Stimulated activated CD8-positive, alpha-beta memory T cell treated with anti-CD3 and anti-CD28 coated beads, Interleukin-7, amount 100 ng/mL, for 4 hours (primary cell): Measurements from ENCODE around the gene TEAD2.
"Not testable (repeated sequence)": the region's sequence is repeated elsewhere in the genome, so short reads cannot be mapped to it uniquely, and the experiment has no call there.

Experiments used
- DNase-seq, 2 donors: peaks; one replicate each; pipeline ENCODE4 v3.0.0-alpha.2; 2020; ENCODE audit warnings: low read depth in 2 of 2

The TEAD2 gene

DNA sequence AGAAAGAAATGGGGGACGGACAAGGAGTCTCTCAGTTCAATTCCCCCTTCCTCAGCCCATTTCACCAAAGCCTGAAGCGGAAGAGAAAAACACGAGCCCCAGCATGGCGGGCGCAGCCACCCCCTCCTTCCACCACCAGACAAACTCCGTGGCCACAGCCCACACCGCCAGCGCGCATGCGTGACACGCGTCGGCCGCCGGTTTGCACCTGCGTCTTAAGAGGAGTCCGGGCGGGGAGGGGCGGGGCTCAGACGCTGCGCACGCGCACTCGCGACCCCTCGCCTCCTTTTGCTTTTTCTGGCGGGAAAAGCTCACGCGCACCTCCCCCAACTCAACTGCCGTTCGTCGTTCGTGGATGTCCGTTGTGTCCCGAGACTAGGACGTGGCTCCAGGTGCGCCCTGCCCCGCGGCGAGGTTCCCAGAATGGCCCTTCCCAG is 25.7 kb upstream of the TEAD2 start, which contains the start of gene KASH5:
TSS of gene KASH5 (plus strand) at position 314 of the 437 bp plus-strand sequence. CDS start 2,635 bp downstream, outside the sequence.
- peak; percentile 79 to 89 for DNase-seq

DNA sequence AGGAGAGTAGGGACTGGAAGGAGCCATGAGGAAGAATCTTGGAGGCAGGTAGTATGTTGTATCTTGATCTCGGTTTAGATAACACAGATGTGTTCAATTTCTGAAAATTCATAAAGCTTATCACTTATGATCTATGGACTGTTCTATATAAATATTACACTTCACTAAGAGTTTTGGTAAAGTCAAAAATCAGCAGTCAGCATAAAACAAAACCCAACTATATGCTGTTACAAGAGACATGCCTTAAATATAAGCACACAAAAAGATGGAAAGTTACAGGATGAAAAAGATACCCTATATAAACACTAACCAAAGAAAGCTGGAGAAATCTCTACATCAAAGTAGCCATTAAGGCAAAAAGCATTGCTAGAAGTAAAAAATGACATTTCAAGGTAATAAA is 21.4 kb upstream of the TEAD2 start:
- DNase-seq = no peak

DNA sequence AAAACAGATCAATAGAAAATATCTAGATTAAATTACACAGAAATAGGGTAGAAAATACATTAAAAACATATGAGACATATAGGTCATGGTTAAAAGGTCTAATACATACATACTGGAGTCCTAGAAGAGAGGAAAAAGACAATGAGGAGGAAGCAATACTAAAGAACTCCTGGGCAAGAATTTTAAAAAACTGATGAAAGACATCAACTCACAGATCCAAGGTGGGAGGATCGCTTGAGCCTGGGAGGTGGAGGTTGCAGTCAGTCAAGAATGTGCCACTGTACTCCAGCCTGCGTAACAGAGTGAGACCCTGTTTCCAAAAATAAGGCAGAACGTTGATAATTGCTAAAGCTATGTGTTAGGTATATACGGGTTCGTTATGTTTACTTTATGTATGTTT is 20.4 kb upstream of the TEAD2 start:
- DNase-seq = no peak

DNA sequence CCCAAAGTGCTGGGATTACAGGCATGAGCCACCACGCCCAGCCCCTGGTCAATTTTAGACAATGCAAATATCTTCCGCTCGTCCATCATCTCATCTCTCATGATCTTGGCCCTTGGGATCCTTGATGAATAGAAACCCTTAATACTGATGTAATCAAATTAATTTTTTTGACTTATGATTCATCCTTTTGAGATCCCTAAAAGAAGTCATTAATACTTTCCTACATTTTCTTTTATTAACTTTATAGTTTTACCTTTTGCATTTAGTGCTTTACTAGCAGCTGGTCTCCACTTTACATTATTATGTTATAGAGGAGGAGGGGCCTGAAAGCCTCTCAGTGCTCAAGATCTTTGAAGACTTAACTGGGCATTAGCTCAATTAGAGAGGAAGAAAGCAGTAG is 18.2 kb upstream of the TEAD2 start:
- no peak for DNase-seq

DNA sequence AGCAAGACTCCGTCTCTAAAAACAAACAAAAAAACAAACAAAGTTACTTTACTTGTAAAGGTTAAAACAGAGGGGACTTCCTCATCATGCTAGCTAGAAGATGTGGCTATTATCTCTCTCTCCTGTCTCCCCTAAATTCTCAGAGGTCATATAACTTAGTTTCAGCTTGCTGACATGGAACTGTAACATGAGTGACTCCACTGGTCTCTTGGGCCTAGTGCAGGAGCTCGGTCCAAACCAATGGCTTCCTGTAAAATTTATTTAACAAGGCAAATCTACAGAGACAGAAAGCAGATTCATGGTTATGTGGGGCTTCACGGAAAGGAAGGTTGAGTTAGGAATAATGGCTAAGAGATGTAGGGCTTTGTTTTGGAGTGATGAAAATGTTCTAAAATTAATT is 16.3 kb upstream of the TEAD2 start:
- DNase-seq = no peak

DNA sequence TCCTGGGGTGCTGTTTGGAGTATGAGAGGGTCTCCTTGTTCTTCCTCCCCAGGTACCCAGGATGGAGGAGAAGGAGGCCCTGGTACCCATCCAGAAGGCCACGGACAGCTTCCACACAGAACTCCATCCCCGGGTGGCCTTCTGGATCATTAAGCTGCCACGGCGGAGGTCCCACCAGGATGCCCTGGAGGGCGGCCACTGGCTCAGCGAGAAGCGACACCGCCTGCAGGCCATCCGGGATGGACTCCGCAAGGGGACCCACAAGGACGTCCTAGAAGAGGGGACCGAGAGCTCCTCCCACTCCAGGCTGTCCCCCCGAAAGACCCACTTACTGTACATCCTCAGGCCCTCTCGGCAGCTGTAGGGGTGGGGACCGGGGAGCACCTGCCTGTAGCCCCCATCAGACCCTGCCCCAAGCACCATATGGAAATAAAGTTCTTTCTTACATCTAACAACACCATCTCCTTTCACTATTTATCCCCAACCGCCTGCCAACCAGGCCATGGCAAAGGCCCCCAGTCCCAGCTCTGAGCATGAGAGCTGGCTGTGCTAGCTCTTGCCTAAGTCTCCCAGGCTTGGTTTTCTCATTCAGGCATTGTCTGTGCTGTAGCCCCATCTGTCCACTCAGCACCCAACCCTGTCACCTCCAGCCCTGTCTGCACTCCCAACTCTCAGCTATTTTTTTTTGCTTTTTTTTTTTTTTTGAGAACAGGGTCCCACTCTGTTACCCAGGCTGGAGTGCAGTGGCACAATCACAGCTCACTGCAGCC is 12.6 kb upstream of the TEAD2 start:
- no peak for DNase-seq

DNA sequence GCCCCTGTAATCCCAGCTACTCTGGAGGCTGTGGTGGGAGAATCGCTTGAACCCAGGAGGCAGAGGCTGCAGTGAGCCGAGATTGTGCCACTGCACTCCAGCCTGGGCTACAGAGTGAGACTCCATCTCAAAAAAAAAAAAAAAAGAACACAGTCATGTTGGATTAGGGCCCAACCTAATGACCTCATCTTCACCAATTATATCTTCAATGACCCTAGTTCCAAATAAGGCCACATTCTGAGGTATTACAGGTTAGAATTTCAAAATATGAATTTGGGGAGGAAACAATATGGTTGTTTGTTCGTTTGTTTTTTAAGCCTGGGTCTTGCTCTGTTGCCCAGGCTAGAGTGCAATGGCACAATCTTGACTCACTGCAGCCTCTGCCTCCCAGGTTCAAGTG is 11.0 kb upstream of the TEAD2 start:
- DNase-seq = not testable (repeated sequence)

DNA sequence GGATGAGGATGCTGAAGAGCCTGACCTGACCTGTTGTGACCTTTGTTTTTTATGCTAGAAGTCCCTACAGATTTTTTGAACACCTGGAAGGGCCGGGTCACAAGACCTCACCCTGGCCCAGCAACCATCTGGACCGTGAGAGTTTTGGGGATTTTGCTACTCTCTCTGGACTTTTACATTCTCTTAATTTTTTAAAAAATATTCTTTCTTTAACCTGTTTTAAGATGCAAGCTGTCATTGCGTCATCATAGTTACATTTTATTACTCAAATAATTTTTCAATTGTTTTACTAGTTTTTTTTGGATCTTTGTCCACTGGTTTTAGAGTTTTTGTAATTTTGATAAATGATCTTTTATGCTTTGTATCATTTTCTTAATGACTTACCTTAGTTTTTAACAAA is 9.0 kb upstream of the TEAD2 start:
- DNase-seq = no peak

DNA sequence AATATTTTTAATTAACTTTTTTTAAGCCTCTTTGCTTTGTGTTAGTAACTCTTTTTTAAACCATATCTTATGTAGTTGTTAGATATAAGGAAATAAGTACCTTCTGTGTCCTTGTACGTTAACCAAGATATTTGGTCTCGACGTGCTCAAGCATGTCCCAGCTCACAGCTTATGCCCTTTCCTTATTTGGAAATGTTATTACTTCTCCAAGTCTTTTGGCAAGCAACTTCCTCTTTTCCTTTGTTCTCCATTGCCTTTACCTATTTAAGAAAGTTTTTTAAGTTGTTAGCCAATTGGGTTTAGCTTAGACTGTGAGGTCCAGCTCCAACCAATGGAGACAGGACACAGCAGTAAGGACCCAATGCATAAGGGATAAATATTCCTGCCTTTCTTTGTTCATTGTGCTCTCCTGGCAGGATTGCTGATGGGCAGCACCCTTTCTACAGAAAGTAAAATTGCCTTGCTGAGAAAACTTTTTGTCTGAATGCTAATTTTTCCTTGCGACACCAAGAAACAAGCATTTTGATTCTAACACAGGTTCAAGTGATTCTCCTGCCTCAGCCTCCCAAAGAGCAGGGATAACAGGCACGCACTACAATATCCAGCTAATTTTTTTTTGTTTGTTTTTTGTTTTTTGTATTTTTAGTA is 6.6 kb upstream of the TEAD2 start:
- DNase-seq = no peak

DNA sequence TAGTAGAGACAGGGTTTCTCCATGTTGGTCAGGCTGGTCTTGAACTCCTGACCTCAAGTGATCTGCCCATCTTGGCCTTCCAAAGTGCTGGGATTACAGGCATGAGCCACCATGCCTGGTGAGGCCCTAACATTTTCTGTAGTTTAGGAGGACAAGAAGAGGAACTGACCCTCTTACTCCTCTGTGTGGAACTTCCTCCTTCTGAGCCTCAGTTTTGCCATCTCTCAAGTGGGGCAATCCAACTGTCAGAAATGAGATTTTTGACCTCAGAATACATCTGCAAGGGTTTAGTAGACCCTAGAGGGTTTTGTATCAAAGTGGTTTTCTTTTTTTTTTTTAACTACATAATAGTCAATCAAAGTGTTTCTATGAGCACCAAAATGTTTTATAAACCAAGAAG is 3.9 kb upstream of the TEAD2 start:
- DNase-seq = no peak

DNA sequence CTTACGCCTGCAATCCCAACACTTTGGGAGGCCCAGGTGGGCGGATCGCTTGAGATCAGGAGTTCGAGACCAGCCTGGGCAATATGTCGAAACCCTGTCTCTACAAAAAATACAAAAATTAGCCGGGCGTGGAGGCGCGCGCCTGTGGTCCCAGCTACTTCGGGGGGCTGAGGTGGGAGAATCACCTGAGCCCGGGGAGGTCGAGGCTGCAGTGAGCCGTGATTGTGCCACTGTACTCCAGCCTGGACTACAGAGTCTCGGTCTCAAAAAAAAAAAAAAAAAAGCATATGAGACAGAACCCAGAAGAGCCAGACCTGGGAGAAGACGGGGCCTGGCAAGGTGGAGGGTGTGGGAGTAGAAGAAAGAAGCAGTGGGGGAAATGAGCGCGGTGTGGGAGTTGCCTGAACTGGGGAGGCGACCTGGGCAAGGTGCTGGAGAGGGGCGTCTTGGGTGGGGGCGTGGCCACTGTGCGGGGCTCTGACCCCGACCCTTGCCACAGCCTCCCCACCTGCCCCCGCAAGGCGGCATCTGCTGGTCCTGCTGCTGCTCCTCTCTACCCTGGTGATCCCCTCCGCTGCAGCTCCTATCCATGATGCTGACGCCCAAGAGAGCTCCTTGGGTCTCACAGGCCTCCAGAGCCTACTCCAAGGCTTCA is 2.0 kb upstream of the TEAD2 start:
- no peak for DNase-seq

DNA sequence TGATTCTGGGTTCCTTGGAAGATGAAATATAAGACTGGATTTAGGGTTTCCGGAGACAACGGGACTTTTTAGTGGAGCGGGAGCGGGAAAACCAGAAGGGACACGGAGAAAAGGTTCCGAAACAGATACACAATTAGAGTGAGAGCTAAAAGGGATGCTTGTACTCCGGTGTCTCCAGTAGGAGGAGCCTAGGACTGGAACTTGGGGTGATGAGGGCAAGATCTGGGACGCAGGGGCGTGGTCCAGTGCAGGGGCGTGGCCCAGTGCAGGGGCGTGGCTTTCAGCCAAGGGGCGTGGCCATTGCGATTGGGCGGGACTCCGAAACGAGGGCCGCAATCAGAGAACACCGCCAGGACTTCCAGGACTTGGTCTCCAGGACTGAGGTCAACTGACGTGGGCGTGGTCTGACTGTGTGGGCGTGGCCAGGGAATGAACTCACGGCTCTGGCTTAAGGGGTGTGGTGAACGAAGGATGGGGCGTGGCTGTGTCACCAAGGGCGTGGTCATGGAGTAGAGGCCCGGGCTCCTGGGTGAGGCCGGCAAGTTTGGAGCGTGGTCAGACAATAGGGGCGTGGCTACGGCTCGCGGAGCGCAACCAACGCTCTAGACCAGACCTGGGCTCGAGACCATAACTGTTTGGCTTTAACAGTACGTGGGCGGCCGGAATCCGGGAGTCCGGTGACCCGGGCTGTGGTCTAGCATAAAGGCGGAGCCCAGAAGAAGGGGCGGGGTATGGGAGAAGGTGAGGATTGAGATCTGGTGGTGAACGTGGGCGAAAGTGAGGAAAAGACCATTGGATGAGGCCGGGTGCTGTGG is 1.3 kb upstream of the TEAD2 start, which contains the start of gene DKKL1:
TSS of gene DKKL1 (plus strand) at position 610 of the 815 bp plus-strand sequence. CDS start at position 732, 122 bp downstream.
- DNase-seq = peak; percentile 21 to 40

DNA sequence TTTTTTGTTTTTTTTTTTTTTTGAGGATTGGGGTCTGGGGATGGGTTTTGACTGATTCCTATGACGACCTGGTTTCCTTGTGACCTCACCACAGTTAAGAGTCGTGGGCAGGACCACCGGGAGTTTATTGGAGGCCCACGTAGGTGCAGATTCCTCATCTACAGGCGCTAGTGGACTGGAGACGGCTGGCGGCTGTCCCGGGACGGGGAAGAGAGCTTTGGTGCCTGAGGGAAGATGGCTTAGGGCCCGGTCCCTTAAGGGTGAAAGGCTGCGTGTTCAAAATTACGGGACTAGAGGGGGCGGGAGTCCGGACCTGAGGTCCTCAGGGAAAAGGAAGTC is 682 bp upstream of the TEAD2 start:
- no peak for DNase-seq

DNA sequence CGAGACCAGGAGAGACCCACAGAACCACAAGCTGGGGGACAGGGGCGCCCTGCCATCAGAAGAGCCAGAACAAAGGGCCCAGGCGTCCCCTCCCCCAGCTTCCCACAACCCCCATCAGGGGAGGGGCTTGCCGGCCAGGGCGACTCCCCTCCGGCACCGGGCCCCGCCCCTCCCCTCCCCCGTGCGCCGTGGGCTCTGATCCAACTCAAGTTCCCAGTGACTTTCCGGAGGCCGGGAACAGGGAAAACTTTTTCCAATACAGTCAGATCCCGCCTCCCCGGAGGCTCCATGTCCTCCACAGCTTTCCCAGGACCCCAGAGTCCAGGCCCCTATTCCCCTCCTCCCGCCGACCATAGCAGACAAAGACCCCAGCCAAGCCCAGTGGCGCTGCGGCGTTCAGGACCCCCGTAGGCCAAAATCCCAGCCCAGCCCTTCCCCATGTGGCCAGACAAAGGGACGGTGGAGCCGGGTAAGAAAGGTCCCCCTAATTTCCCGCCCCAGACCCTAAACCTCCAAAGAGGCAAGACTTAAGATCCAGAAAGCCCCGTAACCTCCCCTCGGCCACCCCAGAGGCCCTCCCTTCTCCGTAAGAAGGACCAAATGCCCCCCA is 673 bp downstream of the TEAD2 start:
- DNase-seq = no peak

DNA sequence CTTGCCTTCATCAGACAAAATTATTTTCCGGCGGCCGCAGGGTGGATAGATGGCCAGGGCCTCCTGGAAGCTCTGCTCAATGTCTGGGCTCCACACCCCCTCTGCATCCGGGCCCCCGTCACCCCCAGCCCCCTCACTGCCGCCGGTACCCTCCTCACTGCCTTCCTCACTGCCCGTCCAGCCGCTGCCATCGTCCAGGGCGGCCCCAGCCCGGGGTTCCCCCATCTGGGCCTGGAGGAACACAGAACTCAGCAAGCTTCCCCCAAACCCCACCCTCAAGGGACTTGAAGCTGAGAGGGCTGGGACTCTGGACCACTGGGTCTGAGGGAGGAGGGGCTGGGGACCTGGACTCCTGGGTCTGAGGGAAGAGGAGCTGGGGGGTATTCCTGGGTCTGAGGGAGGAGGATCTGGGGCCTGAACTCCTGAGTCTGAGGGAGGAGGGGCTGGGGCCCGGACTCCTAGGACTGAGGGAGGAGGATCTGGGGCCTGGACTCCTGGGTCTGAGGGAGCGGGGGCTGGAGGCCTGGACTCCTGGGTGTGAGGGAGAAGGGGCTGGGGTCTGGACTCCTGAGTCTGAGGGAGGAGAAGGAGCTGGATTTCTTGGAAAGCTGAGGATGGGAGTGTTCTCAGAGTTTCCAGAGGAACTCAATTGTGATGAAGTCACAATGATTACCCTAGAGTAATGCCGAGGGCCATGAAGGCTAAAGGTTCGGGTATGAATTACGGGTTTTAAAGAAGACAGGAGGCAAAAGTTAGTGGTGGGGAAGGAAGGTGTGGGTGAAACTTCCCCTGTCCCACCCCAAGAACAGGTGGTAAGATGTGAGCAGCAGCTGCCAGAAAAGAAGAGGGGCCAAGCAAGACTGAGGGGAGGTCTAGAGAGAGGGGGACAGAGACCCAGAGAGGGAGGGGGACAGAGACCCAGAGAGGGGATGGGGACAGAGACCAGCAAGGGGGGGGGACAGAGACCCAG is 2.1 kb downstream of the TEAD2 start:
- DNase-seq = no peak

DNA sequence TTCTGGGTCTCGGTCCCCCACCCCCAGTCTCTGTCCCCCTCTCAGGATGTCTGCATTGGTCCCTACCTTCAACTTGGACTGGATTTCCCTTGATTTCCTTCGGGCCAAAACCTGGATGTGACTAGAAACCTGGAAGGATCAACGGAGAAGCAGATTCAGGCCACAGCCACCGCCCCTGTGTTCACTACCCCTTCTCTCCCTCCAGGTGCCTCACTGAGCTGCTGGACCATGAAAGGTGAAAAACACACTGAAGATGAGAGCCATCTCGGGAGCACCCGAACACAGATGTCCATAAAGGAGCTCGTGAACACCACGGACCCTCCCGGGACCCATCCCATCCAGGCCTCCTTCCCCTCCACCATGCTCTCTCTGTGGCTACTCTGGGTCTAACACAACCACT is 5.0 kb downstream of the TEAD2 start:
- DNase-seq = no peak

DNA sequence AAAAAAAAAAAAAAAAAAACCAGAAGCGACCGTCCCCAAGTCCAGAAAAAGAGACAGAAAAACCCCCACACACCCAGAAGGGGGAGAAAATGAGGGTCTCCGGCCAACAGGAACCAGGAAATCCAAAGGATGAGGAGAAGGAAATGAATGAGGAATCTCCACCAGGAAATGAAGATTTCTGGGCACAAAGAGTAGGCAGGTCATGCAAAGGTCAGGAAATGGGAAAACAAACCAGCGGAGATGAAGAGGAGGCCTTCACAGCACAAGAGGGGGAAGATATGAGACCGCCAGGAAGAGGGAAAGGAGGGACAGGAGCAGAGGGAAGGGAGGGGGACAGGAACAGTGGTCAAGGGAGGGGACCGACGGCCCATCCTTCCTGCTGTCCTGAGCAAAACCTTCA is 5.8 kb downstream of the TEAD2 start:
- no peak for DNase-seq

DNA sequence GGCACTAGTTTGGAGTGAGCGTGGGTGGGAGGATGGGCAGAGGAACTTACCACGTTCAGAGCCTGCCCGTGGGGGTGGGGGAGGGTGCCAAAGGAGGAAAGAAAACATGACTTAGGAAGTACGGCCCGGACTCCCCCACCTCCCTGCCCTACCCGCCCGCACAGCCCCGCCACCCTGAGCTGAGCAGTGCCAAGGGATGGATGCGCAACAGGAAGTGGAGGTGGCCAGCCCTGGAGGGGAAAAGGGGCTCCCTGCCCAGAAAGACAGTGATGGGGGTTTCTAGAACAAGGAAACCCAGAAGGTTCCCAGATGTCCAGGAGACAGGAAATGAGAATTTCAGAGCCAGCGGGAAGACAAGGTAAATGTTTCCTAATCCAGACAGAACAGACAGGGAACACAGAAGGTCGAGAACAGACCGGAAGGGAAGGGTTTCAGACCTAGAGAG is 6.3 kb downstream of the TEAD2 start:
- DNase-seq = no peak

DNA sequence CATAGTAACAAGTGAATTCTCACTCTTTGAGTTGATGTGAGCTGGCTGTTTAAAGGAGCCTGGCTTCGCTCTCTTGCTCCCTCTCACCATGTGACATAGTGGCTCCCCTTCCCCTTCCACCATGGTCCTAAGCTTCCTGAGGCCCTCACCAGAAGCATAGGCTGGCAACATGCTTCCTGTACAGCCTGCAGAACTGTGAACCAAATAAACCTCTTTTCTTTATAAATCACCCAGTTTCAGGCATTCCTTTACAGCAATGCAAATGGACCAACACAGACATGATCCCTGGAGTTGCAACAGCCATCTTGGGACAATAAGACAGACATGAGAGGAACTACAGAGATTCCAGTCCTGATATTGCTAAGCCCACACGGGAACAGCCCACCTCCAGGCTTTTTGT is 12.6 kb downstream of the TEAD2 start:
- DNase-seq = no peak
